Epithelial cell of esophagus (primary cell): ENCODE measurements around the gene ANKRD24.
"Not testable (repeated sequence)": the region's sequence is repeated elsewhere in the genome, so short reads cannot be mapped to it uniquely, and the experiment has no call there.

Experiments used
- DNase-seq: peaks from one replicate; pipeline ENCODE4 v3.0.0; 2010; ENCODE audit warnings: low read depth
- H3K4me3 ChIP-seq: 2 replicates; pipeline ENCODE4 v1.5.1; 2011; ENCODE audit warnings: mild to moderate bottlenecking, low read length, control low read depth
- CTCF ChIP-seq: IDR thresholded peaks from 2 replicates; pipeline ENCODE4 v1.5.1; 2011; ENCODE audit warnings: low read depth, mild to moderate bottlenecking, low read length, control low read depth, inconsistent platforms; ENCODE audit not compliant: insufficient read depth; ENCODE audit errors: missing control alignments

The ANKRD24 gene

GRCh38 chr19:4227771-4228170 lies 45.3 kb downstream of the ANKRD24 start:
- DNase-seq: no peak
- H3K4me3 ChIP-seq: no peak overlapping the region
- no peak for TF ChIP-seq CTCF

GRCh38 chr19:4228765-4229178 lies 46.3 kb downstream of the ANKRD24 start:
- TF ChIP-seq CTCF: no peak
- no peak for DNase-seq
- no peak overlapping the region for H3K4me3 ChIP-seq

GRCh38 chr19:4229179-4229931 lies 46.9 kb downstream of the ANKRD24 start, which contains the start of gene EBI3:
Gene EBI3 (plus strand): TSS chr19:4229523. CDS start chr19:4229551, 28 bp downstream.
- no peak for DNase-seq
- no peak within 1 kb of the TSS for H3K4me3 ChIP-seq

GRCh38 chr19:4230237-4230636 lies 47.7 kb downstream of the ANKRD24 start:
- not testable (repeated sequence) for DNase-seq, H3K4me3 ChIP-seq

More at GRCh38 chr19:4229179-4229931, 46.9 kb downstream of the ANKRD24 start, which contains the start of gene EBI3:
- TF ChIP-seq CTCF: no peak

- not testable (repeated sequence) for H3K4me3 ChIP-seq, DNase-seq
These were observed 49.0 kb downstream of the ANKRD24 start for GRCh38 chr19:4231521-4231920.

- not testable (repeated sequence) for H3K4me3 ChIP-seq, DNase-seq
These were observed 49.6 kb downstream of the ANKRD24 start for GRCh38 chr19:4232139-4232538.

- TF ChIP-seq CTCF: no peak
These were observed 50.3 kb downstream of the ANKRD24 start for GRCh38 chr19:4232614-4233281.

GRCh38 chr19:4233282-4233853 lies 50.9 kb downstream of the ANKRD24 start:
- peak; percentile 70 for TF ChIP-seq CTCF
- DNase-seq: peak; percentile 24
- no peak overlapping the region for H3K4me3 ChIP-seq

More at GRCh38 chr19:4232614-4233281, 50.3 kb downstream of the ANKRD24 start:
- H3K4me3 ChIP-seq: no peak overlapping the region
- no peak for DNase-seq
